ENCODE results near the gene SH2D1B. TPM values are rescaled to one million over a fixed set of nuclear protein-coding genes. Genes with fewer than 3 reads are reported as not detected.

SH2D1B gene
- total and polyA plus RNA-seq, 2 donors (not counting 3 experiments of a cell fraction or from before 2014, with no cell fraction given): not detected

DNA sequence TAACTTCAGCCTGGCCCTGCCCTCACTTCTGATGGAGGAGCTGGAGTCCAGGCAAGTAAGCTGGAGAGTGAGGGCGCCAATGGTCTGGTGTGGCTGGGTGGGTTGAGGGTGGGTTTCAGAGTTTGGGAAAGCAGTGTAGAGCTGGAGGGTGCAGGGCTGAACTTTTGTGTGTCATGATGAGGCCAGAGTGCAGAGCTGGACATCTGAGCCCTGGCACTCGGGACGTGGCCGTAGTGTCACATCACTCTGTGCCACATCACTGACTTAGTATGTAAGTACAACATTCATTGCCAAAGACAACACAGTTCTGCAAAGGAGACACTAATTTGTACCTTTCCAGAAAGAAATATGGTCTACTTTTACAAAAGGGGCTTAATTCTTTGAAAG is 51.1 kb downstream of the SH2D1B start:
- Histone ChIP-seq H3K9me3 (replicated peaks; ENCODE audit: control insufficient read depth, insufficient read depth, low read length) (no peaks in the 10 kb centered on the region), H3K4me1 (ENCODE audit: control insufficient read depth, extremely low read depth, insufficient read depth, low read length) (no peaks in the 10 kb centered on the region), H3K36me3 (ENCODE audit: control insufficient read depth in 2 of 2, extremely low read depth in 1 of 2, insufficient read depth in 2 of 2, low read length in 2 of 2) (peaks cover 0 to 4% of the 10 kb centered on the region in 2 experiments), H3K27ac (ENCODE audit: insufficient read depth, low read depth, low read length) (no peak overlapping the region), H3K4me3 (replicated peaks in 1 of 3; ENCODE audit: insufficient read depth in 1 of 3, low read depth in 1 of 3, low read length in 3 of 3) (no peak overlapping the region), H3K79me2 (ENCODE audit: control insufficient read depth, insufficient read depth, low read length) (no peaks in the 10 kb centered on the region), H4K20me1 (replicated peaks; ENCODE audit: control insufficient read depth, extremely low read depth, insufficient read depth, low read length) (no peaks in the 10 kb centered on the region), H3K9me1 (replicated peaks; ENCODE audit: control insufficient read depth, extremely low read depth, insufficient read depth, low read length) (no peaks in the 10 kb centered on the region), H3K9ac (replicated peaks; ENCODE audit: extremely low read depth, insufficient read depth, low read length) (no peak overlapping the region), H3K4me2 (ENCODE audit: insufficient read depth, low read length) (no peak overlapping the region), H2AFZ (ENCODE audit: low read depth, low read length) (no peak overlapping the region), H3K27me3 (ENCODE audit: control insufficient read depth in 2 of 2, insufficient read depth in 2 of 2, low read length in 2 of 2) (no peaks in the 10 kb centered on the region)
- ChIA-PET CTCF (no interaction called here), POLR2A (no interaction called here)
- TF ChIP-seq, protein P1, sequence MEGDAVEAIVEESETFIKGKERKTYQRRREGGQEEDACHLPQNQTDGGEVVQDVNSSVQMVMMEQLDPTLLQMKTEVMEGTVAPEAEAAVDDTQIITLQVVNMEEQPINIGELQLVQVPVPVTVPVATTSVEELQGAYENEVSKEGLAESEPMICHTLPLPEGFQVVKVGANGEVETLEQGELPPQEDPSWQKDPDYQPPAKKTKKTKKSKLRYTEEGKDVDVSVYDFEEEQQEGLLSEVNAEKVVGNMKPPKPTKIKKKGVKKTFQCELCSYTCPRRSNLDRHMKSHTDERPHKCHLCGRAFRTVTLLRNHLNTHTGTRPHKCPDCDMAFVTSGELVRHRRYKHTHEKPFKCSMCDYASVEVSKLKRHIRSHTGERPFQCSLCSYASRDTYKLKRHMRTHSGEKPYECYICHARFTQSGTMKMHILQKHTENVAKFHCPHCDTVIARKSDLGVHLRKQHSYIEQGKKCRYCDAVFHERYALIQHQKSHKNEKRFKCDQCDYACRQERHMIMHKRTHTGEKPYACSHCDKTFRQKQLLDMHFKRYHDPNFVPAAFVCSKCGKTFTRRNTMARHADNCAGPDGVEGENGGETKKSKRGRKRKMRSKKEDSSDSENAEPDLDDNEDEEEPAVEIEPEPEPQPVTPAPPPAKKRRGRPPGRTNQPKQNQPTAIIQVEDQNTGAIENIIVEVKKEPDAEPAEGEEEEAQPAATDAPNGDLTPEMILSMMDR (IDR thresholded peaks at IDR 0.05; ENCODE audit: extremely low read depth in 1 of 2, insufficient read depth in 1 of 2, low read depth in 1 of 2, low read length in 2 of 2): no peak
- TF ChIP-seq POLR2A (IDR thresholded peaks at IDR 0.05; ENCODE audit: low read depth, low read length): no peak
- TF ChIP-seq, protein P2, sequence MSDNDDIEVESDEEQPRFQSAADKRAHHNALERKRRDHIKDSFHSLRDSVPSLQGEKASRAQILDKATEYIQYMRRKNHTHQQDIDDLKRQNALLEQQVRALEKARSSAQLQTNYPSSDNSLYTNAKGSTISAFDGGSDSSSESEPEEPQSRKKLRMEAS (IDR thresholded peaks at IDR 0.05; ENCODE audit: insufficient read depth, insufficient read length): no peak
- TF ChIP-seq MYC (IDR thresholded peaks at IDR 0.05; ENCODE audit: low read depth, low read length): no peak
- TF ChIP-seq FOS (IDR thresholded peaks at IDR 0.05; ENCODE audit: borderline replicate concordance, insufficient read depth, low read length): no peak
- no peak for TF ChIP-seq EZH2 (IDR thresholded peaks at IDR 0.05; ENCODE audit: borderline replicate concordance, low read depth, low read length, severe bottlenecking)
- TF ChIP-seq GATA2 (IDR thresholded peaks at IDR 0.05; ENCODE audit: insufficient read depth, insufficient read length, low read depth, low read length): no peak
- no peak for TF ChIP-seq JUN (IDR thresholded peaks at IDR 0.05; ENCODE audit: borderline replicate concordance, insufficient read depth, insufficient read length, low read depth)
- no peak for TF ChIP-seq POLR2AphosphoS5 (IDR thresholded peaks at IDR 0.05; ENCODE audit: insufficient read depth, low read depth, low read length)
- no peak for DNase-seq (ENCODE audit: low read depth, low spot score)
- no peak for FAIRE-seq
- dilution Hi-C loops (cut with MboI; ENCODE audit: extremely low pct_ligation_motif_present, low sequenced_read_pairs) (no loop called here), intact Hi-C loops (cut with micrococcal nuclease) (no loop called here)
- no TSS peak for BruUV-seq (replicated peaks)
